ENCODE data around the gene KLHL35. TPM values are rescaled to one million over a fixed set of nuclear protein-coding genes. Genes with fewer than 3 reads are reported as not detected.
A peak's percentile ranks its signal among the peaks of the same experiment; 100 is the strongest.

The KLHL35 gene
- total and polyA plus RNA-seq, 2 of the 4 experiments (the other 2 are of a cell fraction), result 1.6 to 3.3 TPM

GRCh38 chr11:75376175-75376574 lies 56.8 kb downstream of the KLHL35 start:
- ATAC-seq (ENCODE audit: low read depth) (no peak), DNase-seq (no peak)
- Histone ChIP-seq H2BK20ac (ENCODE audit: low read depth, low read length) (no peak overlapping the region), H3K27me3 (ENCODE audit: control insufficient read depth, insufficient read depth, low read length) (peaks cover 4% of the 10 kb centered on the region), H3K4me1 (ENCODE audit: control insufficient read depth, insufficient read depth, low read length) (peaks cover 6% of the 10 kb centered on the region; the same call in 1 of the 2 replicates), H3K9ac (ENCODE audit: low read depth, low read length) (no peak overlapping the region), H3K79me1 (ENCODE audit: low read depth in 1 of 2, low read length in 2 of 2) (no peaks in the 10 kb centered on the region), H2AK9ac (replicated peaks; ENCODE audit: low read depth, low read length, poor library complexity) (no peak overlapping the region), H4K5ac (ENCODE audit: low read depth, low read length) (no peak overlapping the region), H3K27ac (ENCODE audit: insufficient read depth, low read length) (no peak overlapping the region), H3K36me3 (ENCODE audit: control insufficient read depth, insufficient read depth, low read length) (no peaks in the 10 kb centered on the region), H3K14ac (replicated peaks; ENCODE audit: low read depth, low read length) (no peak overlapping the region), H3K56ac (ENCODE audit: extremely low read depth, insufficient read depth, low read length) (no peak overlapping the region), H2AK5ac (ENCODE audit: low read depth, low read length) (no peak overlapping the region), H3K23ac (ENCODE audit: low read depth, low read length) (no peak overlapping the region), H3K18ac (ENCODE audit: low read depth, low read length) (no peak overlapping the region), H2BK120ac (ENCODE audit: low read depth, low read length) (no peak overlapping the region), H3K9me3 (ENCODE audit: control insufficient read depth, insufficient read depth, low read length) (no peaks in the 10 kb centered on the region), H4K8ac (ENCODE audit: low read depth in 2 of 2, low read length in 2 of 2) (no peak overlapping the region), H4K20me1 (ENCODE audit: insufficient read depth, low read length) (no peaks in the 10 kb centered on the region), H2BK15ac (ENCODE audit: low read depth, low read length) (no peak overlapping the region), H2BK5ac (ENCODE audit: low read depth, low read length, poor library complexity, severe bottlenecking) (no peak overlapping the region), H3K4ac (ENCODE audit: low read depth, low read length) (no peak overlapping the region), H3K4me3 (ENCODE audit: insufficient read depth, low read depth, low read length) (no peak overlapping the region), H3K9me1 (ENCODE audit: insufficient read depth, low read length) (no peaks in the 10 kb centered on the region), H2AFZ (replicated peaks; ENCODE audit: low read length, poor library complexity) (no peak overlapping the region), H3K4me2 (ENCODE audit: low read depth, low read length) (no peak overlapping the region), H4K91ac (ENCODE audit: insufficient read depth, low read depth, low read length) (no peak overlapping the region)
- in situ Hi-C loops (cut with MboI; ENCODE audit: low sequenced_read_pairs), result no loop called here
- dilution Hi-C loops (cut with HindIII; ENCODE audit: low sequenced_read_pairs, unreplicated experiment), result no loop called here
- WGBS, 2 experiments (ENCODE audit: extremely low coverage in 2 of 2, insufficient read length in 1 of 2), result no CpG with 5 or more reads among the region's 9 CpGs
- no TSS peak for BruUV-seq (replicated peaks)
- intact Hi-C loops (cut with micrococcal nuclease), result no loop called here
- CTCF ChIA-PET, result interaction anchor here (0.6 to 0.7 kb wide), 2 partner anchors 9 to 96 kb away, joined by 3 to 4 read pairs; no protein-coding TSS in a partner anchor
- POLR2A ChIA-PET (ENCODE audit: unreplicated experiment), result no interaction called here
- TF ChIP-seq CEBPB (IDR thresholded peaks at IDR 0.05; ENCODE audit: low read depth, low read length) (no peak), CTCF (conservative IDR thresholded peaks at IDR 0.05; ENCODE audit: low read depth, low read length) (0 out of 2 replicates have a peak, but pooled peaks have one; percentile 2), POLR2A (IDR thresholded peaks at IDR 0.05; ENCODE audit: low read depth, low read length) (no peak), RAD21 (IDR thresholded peaks at IDR 0.05; ENCODE audit: low read length) (peak; percentile 16; the same call in 1 of the 2 replicates)

All from IMR-90 (cell line).